Stimulated activated CD4-positive, alpha-beta T cell treated with anti-CD3 and anti-CD28 coated beads, Interleukin-2, amount 100 ng/mL, for 48 hours (primary cell): ENCODE results near the gene APOBEC4.

ENCODE experiments used
- DNase-seq, 2 donors: peaks; one replicate each; pipeline ENCODE4 v3.0.0-alpha.2; 2020

APOBEC4 gene

GRCh38 chr1:183674339-183674738, 21.2 kb upstream of the APOBEC4 start:
- DNase-seq = no peak

- no peak for DNase-seq
These were observed 20.6 kb upstream of the APOBEC4 start for GRCh38 chr1:183673605-183674323.

GRCh38 chr1:183670169-183670568, 17.1 kb upstream of the APOBEC4 start:
- DNase-seq = no peak

GRCh38 chr1:183656355-183656754, 3.2 kb upstream of the APOBEC4 start:
- no peak for DNase-seq

GRCh38 chr1:183655562-183656075, 2.5 kb upstream of the APOBEC4 start:
- DNase-seq = peak; percentile 75 to 76

- no peak for DNase-seq
These were observed 1.6 kb upstream of the APOBEC4 start for GRCh38 chr1:183654706-183655105.

GRCh38 chr1:183653876-183654451, 848 bp upstream of the APOBEC4 start:
- DNase-seq = no peak

GRCh38 chr1:183653462-183653794, 312 bp upstream of the APOBEC4 start:
- DNase-seq = no peak

- no peak for DNase-seq
These were observed 1.0 kb downstream of the APOBEC4 start for GRCh38 chr1:183652107-183652506.

GRCh38 chr1:183651612-183652011, 1.5 kb downstream of the APOBEC4 start:
- DNase-seq = no peak

GRCh38 chr1:183648042-183648441, 5.1 kb downstream of the APOBEC4 start:
- no peak for DNase-seq

GRCh38 chr1:183646776-183647175, 6.3 kb downstream of the APOBEC4 start:
- DNase-seq = no peak

GRCh38 chr1:183645531-183645930, 7.6 kb downstream of the APOBEC4 start:
- DNase-seq = no peak

- no peak for DNase-seq
These were observed 10.9 kb downstream of the APOBEC4 start for GRCh38 chr1:183642166-183642565.

- no peak for DNase-seq
These were observed 12.9 kb downstream of the APOBEC4 start for GRCh38 chr1:183640193-183640592.

GRCh38 chr1:183638649-183639387, 14.3 kb downstream of the APOBEC4 start:
- DNase-seq = no peak

- DNase-seq = no peak
These were observed 16.3 kb downstream of the APOBEC4 start for GRCh38 chr1:183636783-183637182.

- DNase-seq = no peak
These were observed 16.8 kb downstream of the APOBEC4 start for GRCh38 chr1:183636334-183636682.

- DNase-seq = peak; percentile 96 to 97
These were observed 17.3 kb downstream of the APOBEC4 start, which contains the start of gene ARPC5 for GRCh38 chr1:183635606-183636333. ARPC5 (minus strand) TSS chr1:183635783; CDS start chr1:183635659, 124 bp downstream.

GRCh38 chr1:183635099-183635605, 18.0 kb downstream of the APOBEC4 start:
- DNase-seq = peak; percentile 16 to 19

- DNase-seq = no peak
These were observed 18.6 kb downstream of the APOBEC4 start for GRCh38 chr1:183634429-183635065.

- no peak for DNase-seq
These were observed 19.3 kb downstream of the APOBEC4 start for GRCh38 chr1:183633676-183634343.
